GM12875 (cell line): ENCODE data around the gene BAIAP2.

Experiments
- H3K4me3 ChIP-seq: one replicate; pipeline ENCODE4 v1.5.1; 2011; ENCODE audit warnings: low read depth, low read length, control low read depth
- TF ChIP-seq, protein P1 (sequence below): IDR thresholded peaks from 2 replicates; pipeline ENCODE4 v1.5.1; 2011; ENCODE audit warnings: low read depth, mild to moderate bottlenecking, control low read depth, inconsistent platforms, low read length, moderate library complexity, borderline replicate concordance; ENCODE audit not compliant: insufficient read depth

Gene BAIAP2

GRCh38 chr17:81002409-81003361 is 32.3 kb upstream of the BAIAP2 start:
- no peak overlapping the region for H3K4me3 ChIP-seq
- TF ChIP-seq, protein P1, sequence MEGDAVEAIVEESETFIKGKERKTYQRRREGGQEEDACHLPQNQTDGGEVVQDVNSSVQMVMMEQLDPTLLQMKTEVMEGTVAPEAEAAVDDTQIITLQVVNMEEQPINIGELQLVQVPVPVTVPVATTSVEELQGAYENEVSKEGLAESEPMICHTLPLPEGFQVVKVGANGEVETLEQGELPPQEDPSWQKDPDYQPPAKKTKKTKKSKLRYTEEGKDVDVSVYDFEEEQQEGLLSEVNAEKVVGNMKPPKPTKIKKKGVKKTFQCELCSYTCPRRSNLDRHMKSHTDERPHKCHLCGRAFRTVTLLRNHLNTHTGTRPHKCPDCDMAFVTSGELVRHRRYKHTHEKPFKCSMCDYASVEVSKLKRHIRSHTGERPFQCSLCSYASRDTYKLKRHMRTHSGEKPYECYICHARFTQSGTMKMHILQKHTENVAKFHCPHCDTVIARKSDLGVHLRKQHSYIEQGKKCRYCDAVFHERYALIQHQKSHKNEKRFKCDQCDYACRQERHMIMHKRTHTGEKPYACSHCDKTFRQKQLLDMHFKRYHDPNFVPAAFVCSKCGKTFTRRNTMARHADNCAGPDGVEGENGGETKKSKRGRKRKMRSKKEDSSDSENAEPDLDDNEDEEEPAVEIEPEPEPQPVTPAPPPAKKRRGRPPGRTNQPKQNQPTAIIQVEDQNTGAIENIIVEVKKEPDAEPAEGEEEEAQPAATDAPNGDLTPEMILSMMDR = no peak

DNA sequence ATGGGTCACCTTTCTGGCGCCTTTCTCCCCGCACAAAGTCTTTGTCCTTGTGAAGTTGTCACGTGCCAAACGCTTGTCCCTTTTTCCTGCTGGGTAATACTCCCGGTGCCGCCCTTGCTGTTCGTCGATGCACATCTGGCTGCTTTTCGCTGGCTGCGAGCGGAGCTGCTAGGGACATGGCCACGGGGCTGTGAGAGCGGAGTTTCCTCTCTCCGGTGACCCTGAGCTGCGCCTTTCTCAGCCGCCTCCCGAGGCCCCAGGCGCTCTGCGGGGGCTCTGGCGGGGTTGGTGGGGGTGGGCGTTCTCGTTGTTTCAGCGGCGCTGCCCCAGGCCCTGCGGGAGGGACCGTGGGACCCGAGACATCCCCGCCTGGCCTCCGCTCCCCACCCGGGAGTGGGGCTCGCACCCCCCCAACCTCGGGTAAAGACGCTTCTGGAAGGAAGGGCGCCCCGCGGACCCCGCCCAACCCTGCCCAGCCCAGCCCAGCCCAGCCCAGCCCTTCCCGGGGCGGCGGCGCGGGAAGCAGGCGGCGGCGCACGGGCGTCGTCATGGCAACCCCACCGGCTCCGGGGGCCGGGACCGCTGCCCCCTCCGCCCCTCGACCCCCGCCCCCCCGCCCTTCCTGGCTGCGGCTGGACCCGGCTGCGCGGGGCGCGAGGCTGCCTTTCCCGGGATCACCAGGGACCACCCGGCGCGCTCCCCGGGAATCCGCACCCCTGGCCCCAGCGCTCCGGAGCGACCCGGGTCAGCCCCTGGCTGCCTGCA is 31.1 kb upstream of the BAIAP2 start:
- TF ChIP-seq, protein P1 = no peak

DNA sequence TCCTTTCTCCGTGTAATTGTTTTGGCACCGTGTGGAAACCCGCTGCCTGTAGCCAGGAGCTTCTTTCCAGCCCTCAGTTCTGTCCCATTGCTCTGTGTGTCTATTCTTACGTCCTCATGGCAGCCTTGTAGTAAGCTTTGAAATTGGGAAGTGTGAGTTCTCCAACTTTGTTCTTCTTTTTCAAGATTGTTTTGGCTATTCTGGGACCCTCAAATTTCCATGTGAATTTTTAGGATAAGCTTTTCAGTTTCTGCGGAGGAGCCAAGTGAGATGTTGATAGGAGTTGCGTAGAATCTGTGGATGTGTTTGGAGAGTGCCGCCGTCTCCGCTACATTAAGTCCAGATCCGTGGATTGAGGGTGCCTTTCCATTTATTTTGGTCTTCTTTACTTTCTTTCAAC is 28.1 kb upstream of the BAIAP2 start:
- H3K4me3 ChIP-seq = no peak overlapping the region
- TF ChIP-seq, protein P1 = no peak

More for the DNA sequence above, 31.1 kb upstream of the BAIAP2 start:
- no peak overlapping the region for H3K4me3 ChIP-seq

DNA sequence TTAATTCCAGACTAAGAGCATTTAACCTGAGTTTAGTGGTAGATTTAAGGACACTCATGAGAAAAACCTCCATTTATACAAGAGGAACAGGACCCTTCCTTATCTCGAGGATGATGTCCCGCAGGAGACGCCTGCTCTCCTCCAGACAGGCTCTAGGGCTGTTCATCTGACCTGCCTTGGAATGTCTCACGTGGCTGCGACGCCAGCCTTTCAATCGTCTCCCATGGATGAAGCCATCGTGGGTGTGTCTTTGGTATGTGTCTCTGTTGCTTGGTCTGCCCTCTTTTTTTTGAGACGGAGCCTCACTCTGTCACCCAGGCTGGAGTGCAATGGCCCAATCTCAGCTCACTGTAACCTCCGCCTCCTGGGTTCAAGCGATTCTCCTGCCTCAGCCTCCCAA is 26.8 kb upstream of the BAIAP2 start:
- TF ChIP-seq, protein P1 = no peak
- H3K4me3 ChIP-seq = no peak overlapping the region

- H3K4me3 ChIP-seq = no peak overlapping the region
- TF ChIP-seq, protein P1 = no peak
These were observed 25.8 kb upstream of the BAIAP2 start for GRCh38 chr17:81009136-81009535.

- TF ChIP-seq, protein P1 = no peak
- H3K4me3 ChIP-seq = no peak overlapping the region
These were observed 24.0 kb upstream of the BAIAP2 start for GRCh38 chr17:81010935-81011334.
